Pancreas (tissue), 10 donors: ENCODE results near the gene SLC44A1. TPM values are rescaled to one million over a fixed set of nuclear protein-coding genes. Genes with fewer than 3 reads are reported as not detected.

ENCODE experiments used
- ATAC-seq, 4 donors: fragments of 200-7000 bp; cut with Tn5 transposase; one replicate each; pipeline versions ENCODE4 v1.8.0 to v1.9.1; 2020; ENCODE audit warnings: mild to moderate bottlenecking in 4 of 4, moderate library complexity in 4 of 4
- DNase-seq, 6 donors: peaks; one replicate each; pipeline ENCODE4 v3.0.0-alpha.2; 2020
- FAIRE-seq: peaks from 2 replicates; lab custom pipeline; 2012; peaks lifted over from hg19 to GRCh38; lab: Jason Lieb, UNC
- H3K27ac ChIP-seq, 4 donors: fragments of 200-600 bp; sonication (generic); 1 replicate in 3 of 4; 2 replicates in 1 of 4; pipeline versions ENCODE4 v1.5.0 to v1.8.0; 2020
- H3K27me3 ChIP-seq, 4 donors: fragments of 200-600 bp; one replicate each; pipeline ENCODE4 v1.8.0; 2021
- H3K36me3 ChIP-seq, 3 donors: fragments of 200-600 bp; sonication (generic) in 1 of 3; one replicate each; pipeline versions ENCODE4 v1.5.0 to v1.8.0; 2020 to 2021
- H3K4me1 ChIP-seq, 3 donors: fragments of 200-600 bp; one replicate each; pipeline ENCODE4 v1.8.0; 2021
- H3K4me3 ChIP-seq, 4 donors: fragments of 200-600 bp; sonication (generic) in 2 of 4; one replicate each; pipeline versions ENCODE4 v1.5.0 to v1.8.0; 2020 to 2021
- H3K9me3 ChIP-seq, 4 donors: fragments of 200-600 bp; one replicate each; pipeline ENCODE4 v1.8.0; 2021
- CTCF ChIP-seq, 4 donors: fragments of 200-600 bp; sonication (generic) in 3 of 4; IDR thresholded peaks; one replicate each; pipeline versions ENCODE4 v1.5.0 to v1.8.0; 2021; ENCODE audit warnings: antibody characterized with exemption in 4 of 4
- WGBS, 2 donors: extraction: QIAGEN DNeasy Blood & Tissue Kit; methylation state at CpG; one replicate each; pipeline ENCODE4 v1.1.7; 2013; 5-methylcytosine and 5-hydroxymethylcytosine counted together
- intact Hi-C, 3 donors: fragments of 100-400 bp; cut with DNase I; formaldehyde crosslinking; loops; one replicate each; pipeline versions ENCODE4 v1.11.1 to v1.14.2; 2022
- polyA plus RNA-seq, 2 donors: library from polyadenylated mRNA; stranded (reverse); fragments of 200-250 nt; gene quantifications; one replicate each; pipeline ENCODE4 v1.2.3, GENCODE V29; 2013
- total RNA-seq, 6 donors: library from RNA; stranded (reverse); fragmentation: NEBNext Ultra II Directional in 4 of 6; extraction: Animal tissue kit (Norgen Biotek cat#: 25700) in 4 of 6; gene quantifications; one replicate each; pipeline versions ENCODE4 v1.2.1 to v1.2.4, GENCODE V29; 2021 to 2023
- donor health status: healthy with polysubstance abuse.
- donor health status: DM: no; HTN: no; CAD: no; lungs with moderate emphysema.
- donor health status: DM: no; HTN: no; CAD: no.
- donor health status: control.
- donor health status: control.
- donor health status: Bipolar disorder and iron deficiency.
- donor health status: DM: yes; HTN: yes; CAD: no.
- donor health status: DM: no; HTN: no; CAD: no.
- donor health status: DM: no; HTN: no; CAD: no.
- donor health status: DM: yes; HTN: yes; CAD: no.

Gene SLC44A1
- total and polyA plus RNA-seq, 8 donors, result 4.6 to 32.3 (median 19.3) TPM

DNA sequence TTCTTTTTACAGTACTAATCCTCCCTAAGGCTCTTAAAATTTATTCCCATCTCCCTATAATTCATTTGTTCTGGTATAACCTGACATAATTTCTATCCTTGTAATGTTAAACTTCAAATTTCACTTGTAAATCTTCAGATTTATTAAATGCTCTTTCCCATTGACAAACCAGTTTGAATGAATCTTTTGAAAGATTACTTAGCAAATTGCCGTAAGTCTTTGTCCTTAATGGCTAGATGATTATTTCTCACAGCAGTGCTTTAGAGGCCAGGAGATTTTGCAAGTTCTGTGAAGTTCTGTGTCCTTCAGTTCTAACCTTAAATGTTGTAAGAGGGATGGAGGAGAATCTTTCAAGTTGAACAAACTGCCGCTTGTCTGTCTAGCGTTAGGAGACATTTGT is 4.2 kb downstream of the SLC44A1 start:
- no peak overlapping the region for H3K27ac ChIP-seq
- no peaks in the 10 kb centered on the region for H3K9me3 ChIP-seq
- no peaks in the 10 kb centered on the region for H3K27me3 ChIP-seq
- no peak overlapping the region for H3K4me3 ChIP-seq
- no peak for TF ChIP-seq CTCF (IDR thresholded peaks at IDR 0.05)
- no peaks in the 10 kb centered on the region for H3K36me3 ChIP-seq
- intact Hi-C loops, result loop anchor here in 1 of 3 donors (10.0 kb wide), 1 partner anchor 166 kb away; no protein-coding TSS in a partner anchor
- WGBS, 2 donors, result 82 to 91% methylated on average over 3 of the region's 3 CpGs
- DNase-seq, result no peak
- no peak for FAIRE-seq
- H3K4me1 ChIP-seq, result peaks cover 0 to 15% (median 0%) of the 10 kb centered on the region in 3 donors
- ATAC-seq, result no peak

DNA sequence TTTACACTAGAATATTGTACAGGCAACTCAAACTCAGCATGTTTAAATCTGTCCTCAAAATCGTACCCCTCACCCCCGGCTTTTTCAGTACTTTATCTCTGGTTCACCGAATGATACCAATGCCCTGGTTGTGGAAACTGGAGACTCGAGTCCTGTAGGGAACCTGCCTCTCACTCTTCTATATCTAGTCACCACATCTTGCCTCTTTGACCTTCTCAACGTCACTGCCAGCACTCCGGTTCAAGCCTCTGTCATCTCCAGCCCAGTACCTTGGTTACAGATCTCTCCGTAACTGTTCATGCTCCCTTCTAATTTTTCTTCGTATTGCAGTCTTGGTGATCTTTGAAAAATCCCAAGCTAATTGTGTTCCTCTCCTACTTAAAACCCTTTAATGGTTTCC is 6.7 kb downstream of the SLC44A1 start:
- no peaks in the 10 kb centered on the region for H3K9me3 ChIP-seq
- FAIRE-seq, result no peak
- H3K36me3 ChIP-seq, result no peaks in the 10 kb centered on the region
- 87 to 88% methylated on average over 8 of the region's 8 CpGs for WGBS, 2 donors
- no peaks in the 10 kb centered on the region for H3K27me3 ChIP-seq
- no peak for TF ChIP-seq CTCF (IDR thresholded peaks at IDR 0.05)
- no peak overlapping the region for H3K27ac ChIP-seq
- intact Hi-C loops, result no loop called here
- H3K4me1 ChIP-seq, result peaks cover 0 to 11% (median 0%) of the 10 kb centered on the region in 3 donors
- no peak for DNase-seq
- no peak overlapping the region for H3K4me3 ChIP-seq
- ATAC-seq, result no peak

- Histone ChIP-seq H3K27ac (no peak overlapping the region), H3K36me3 (no peaks in the 10 kb centered on the region), H3K4me3 (no peak overlapping the region), H3K9me3 (no peaks in the 10 kb centered on the region), H3K4me1 (peaks cover 0 to 4% (median 0%) of the 10 kb centered on the region in 3 donors), H3K27me3 (no peaks in the 10 kb centered on the region)
- ATAC-seq (no peak), FAIRE-seq (no peak), DNase-seq (no peak)
- no peak for TF ChIP-seq CTCF (IDR thresholded peaks at IDR 0.05)
- intact Hi-C loops, result no loop called here
- 79 to 81% methylated on average over 5 of the region's 5 CpGs for WGBS, 2 donors
These were observed 7.4 kb downstream of the SLC44A1 start for GRCh38 chr9:105251733-105252404.

DNA sequence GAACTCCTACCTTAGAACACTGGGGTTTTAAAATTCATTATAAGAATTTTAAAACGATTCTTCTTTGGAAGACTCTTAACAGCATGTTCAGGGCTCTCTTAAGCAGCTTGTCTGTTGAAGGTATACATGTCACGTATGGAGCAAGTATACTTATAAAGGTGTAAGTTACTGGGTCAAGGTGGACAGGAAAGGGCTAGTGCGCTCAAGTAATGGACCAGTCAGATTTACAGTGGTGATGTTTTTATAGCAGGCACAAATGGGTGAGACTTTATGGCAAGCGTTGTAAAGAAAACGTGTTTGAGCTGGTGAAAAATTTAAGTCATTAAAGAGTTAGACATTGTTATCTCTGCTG is 7.9 kb downstream of the SLC44A1 start:
- no peak for TF ChIP-seq CTCF (IDR thresholded peaks at IDR 0.05)
- Histone ChIP-seq H3K4me3 (no peak overlapping the region), H3K27me3 (no peaks in the 10 kb centered on the region), H3K36me3 (no peaks in the 10 kb centered on the region), H3K4me1 (no peaks in the 10 kb centered on the region), H3K9me3 (no peaks in the 10 kb centered on the region), H3K27ac (no peak overlapping the region)
- WGBS, 2 donors, result 85 to 89% methylated on average over 5 of the region's 5 CpGs
- no peak for ATAC-seq
- intact Hi-C loops, result no loop called here
- DNase-seq, result no peak
- FAIRE-seq, result peak; percentile 54

DNA sequence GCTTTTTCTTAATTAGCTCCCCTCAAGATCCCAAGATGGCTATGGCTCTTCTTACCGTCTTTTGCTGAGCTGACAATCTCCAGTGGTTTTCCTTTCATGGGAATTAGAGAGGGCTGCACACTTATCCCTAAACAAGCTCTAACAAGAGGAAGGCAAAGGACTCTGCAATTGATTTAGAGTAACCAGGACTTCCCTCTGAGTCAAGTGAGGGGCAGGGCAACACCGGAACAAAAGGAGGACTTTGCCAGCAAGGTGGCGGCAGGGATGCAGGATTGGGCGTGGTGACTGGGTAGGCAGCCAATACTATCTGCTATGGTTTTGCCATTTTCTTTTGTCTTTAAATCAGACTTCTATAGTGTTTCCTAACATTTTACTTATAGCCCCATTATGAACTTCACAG is 9.8 kb downstream of the SLC44A1 start:
- H3K4me3 ChIP-seq, result no peak overlapping the region
- no peak for DNase-seq
- no peaks in the 10 kb centered on the region for H3K27me3 ChIP-seq
- no peak for ATAC-seq
- H3K36me3 ChIP-seq, result no peaks in the 10 kb centered on the region
- peaks cover 0 to 11% (median under 1%) of the 10 kb centered on the region in 3 donors for H3K4me1 ChIP-seq
- H3K27ac ChIP-seq, result no peak overlapping the region
- WGBS, 2 donors, result 92 to 93% methylated on average over 4 of the region's 4 CpGs
- no peak for FAIRE-seq
- no peaks in the 10 kb centered on the region for H3K9me3 ChIP-seq
- TF ChIP-seq CTCF (IDR thresholded peaks at IDR 0.05), result no peak
- intact Hi-C loops, result no loop called here
